ENCODE data around the gene DIP2C. TPM values are rescaled to one million over a fixed set of nuclear protein-coding genes. Genes with fewer than 3 reads are reported as not detected.
"Not testable (repeated sequence)": the region's sequence is repeated elsewhere in the genome, so short reads cannot be mapped to it uniquely, and the experiment has no call there.

Gene DIP2C
- total RNA-seq, 1 experiment from 2014 or later = 11.0 TPM

DNA sequence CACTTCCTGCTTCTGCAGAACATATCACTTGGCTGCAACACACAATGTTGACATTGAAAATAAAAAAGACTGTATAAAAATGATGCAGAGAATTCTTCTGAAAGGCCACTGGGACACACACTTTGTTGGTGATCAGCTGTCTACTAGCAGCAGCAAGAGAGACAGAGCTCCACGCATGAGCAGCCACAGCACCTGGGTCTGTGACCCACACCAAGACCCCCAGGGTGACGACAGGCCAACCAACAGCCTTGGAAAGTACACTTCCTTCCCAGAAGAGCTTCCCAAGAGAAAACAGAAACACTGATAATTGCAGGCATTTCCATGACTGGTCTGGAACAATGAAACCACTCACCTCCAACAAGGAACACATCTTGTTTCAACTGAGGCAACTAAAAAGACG lies 239.0 kb downstream of the DIP2C start:
- no peak for DNase-seq
- intact Hi-C loops (cut with micrococcal nuclease; ENCODE audit: unreplicated experiment) = no loop called here
- Mint-ChIP-seq H3K9me3 (ENCODE audit: low read depth, unreplicated experiment) (no peaks in the 10 kb centered on the region), H3K27ac (ENCODE audit: unreplicated experiment) (no peak overlapping the region), H3K4me3 (ENCODE audit: low read depth, unreplicated experiment) (no peak overlapping the region), H3K4me1 (ENCODE audit: low read depth, unreplicated experiment) (peaks cover 9% of the 10 kb centered on the region), H3K27me3 (ENCODE audit: unreplicated experiment) (no peaks in the 10 kb centered on the region), H3K36me3 (ENCODE audit: insufficient read depth, unreplicated experiment) (no peaks in the 10 kb centered on the region)
- TF ChIP-seq, protein P1, sequence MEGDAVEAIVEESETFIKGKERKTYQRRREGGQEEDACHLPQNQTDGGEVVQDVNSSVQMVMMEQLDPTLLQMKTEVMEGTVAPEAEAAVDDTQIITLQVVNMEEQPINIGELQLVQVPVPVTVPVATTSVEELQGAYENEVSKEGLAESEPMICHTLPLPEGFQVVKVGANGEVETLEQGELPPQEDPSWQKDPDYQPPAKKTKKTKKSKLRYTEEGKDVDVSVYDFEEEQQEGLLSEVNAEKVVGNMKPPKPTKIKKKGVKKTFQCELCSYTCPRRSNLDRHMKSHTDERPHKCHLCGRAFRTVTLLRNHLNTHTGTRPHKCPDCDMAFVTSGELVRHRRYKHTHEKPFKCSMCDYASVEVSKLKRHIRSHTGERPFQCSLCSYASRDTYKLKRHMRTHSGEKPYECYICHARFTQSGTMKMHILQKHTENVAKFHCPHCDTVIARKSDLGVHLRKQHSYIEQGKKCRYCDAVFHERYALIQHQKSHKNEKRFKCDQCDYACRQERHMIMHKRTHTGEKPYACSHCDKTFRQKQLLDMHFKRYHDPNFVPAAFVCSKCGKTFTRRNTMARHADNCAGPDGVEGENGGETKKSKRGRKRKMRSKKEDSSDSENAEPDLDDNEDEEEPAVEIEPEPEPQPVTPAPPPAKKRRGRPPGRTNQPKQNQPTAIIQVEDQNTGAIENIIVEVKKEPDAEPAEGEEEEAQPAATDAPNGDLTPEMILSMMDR (IDR thresholded peaks at IDR 0.05; ENCODE audit: unreplicated experiment) = no peak
- no TSS peak for BruUV-seq (replicated peaks)
- CTCF ChIA-PET = no interaction called here

DNA sequence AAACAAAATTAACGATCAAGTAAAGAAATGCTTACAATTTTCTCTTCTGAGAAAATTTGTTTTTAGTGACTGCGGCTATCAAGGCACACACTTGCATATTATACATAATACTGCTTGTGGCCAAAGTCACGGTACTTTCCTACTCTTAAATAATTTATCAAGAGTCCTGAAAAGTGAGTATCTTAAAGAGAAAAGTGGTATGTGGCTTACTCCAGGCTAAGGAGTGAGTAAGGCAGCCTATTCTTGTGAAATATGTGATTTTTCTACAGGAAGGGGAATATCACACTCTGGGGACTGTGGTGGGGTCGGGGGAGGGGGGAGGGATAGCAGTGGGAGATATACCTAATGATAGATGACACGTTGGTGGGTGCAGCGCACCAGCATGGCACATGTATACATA lies 240.1 kb downstream of the DIP2C start:
- BruUV-seq (replicated peaks); H3K4me3 Mint-ChIP-seq (ENCODE audit: low read depth, unreplicated experiment); H3K4me1 Mint-ChIP-seq (ENCODE audit: low read depth, unreplicated experiment); intact Hi-C loops (cut with micrococcal nuclease; ENCODE audit: unreplicated experiment); H3K9me3 Mint-ChIP-seq (ENCODE audit: low read depth, unreplicated experiment); CTCF ChIA-PET; H3K36me3 Mint-ChIP-seq (ENCODE audit: insufficient read depth, unreplicated experiment); H3K27ac Mint-ChIP-seq (ENCODE audit: unreplicated experiment); H3K27me3 Mint-ChIP-seq (ENCODE audit: unreplicated experiment); DNase-seq: not testable (repeated sequence)

DNA sequence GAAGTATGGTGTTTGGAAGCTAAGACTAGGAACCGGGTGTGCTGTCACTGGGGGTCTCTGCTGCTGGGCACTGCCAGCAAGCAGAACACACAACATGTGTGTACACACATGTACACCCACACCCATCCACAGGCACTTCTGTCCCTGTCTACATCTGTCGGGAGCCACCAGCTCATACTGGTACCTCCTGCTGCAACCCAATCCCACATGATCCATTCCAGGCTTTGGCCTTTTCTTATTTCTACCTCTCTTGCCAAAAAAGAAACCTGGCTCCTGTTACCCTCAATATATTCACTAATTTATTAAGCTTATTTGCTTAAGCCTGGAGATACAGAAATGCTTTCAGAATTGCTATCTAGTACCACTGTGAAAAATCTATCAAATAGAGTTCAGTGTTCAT lies 246.0 kb downstream of the DIP2C start:
- Mint-ChIP-seq H3K27me3 (ENCODE audit: unreplicated experiment) (no peaks in the 10 kb centered on the region), H3K9me3 (ENCODE audit: low read depth, unreplicated experiment) (peaks cover 3% of the 10 kb centered on the region), H3K4me1 (ENCODE audit: low read depth, unreplicated experiment) (no peaks in the 10 kb centered on the region), H3K27ac (ENCODE audit: unreplicated experiment) (no peak overlapping the region), H3K4me3 (ENCODE audit: low read depth, unreplicated experiment) (no peak overlapping the region), H3K36me3 (ENCODE audit: insufficient read depth, unreplicated experiment) (no peaks in the 10 kb centered on the region)
- intact Hi-C loops (cut with micrococcal nuclease; ENCODE audit: unreplicated experiment) = no loop called here
- TF ChIP-seq, protein P1 (IDR thresholded peaks at IDR 0.05; ENCODE audit: unreplicated experiment) = no peak
- no peak for DNase-seq
- CTCF ChIA-PET = no interaction called here
- no TSS peak for BruUV-seq (replicated peaks)

DNA sequence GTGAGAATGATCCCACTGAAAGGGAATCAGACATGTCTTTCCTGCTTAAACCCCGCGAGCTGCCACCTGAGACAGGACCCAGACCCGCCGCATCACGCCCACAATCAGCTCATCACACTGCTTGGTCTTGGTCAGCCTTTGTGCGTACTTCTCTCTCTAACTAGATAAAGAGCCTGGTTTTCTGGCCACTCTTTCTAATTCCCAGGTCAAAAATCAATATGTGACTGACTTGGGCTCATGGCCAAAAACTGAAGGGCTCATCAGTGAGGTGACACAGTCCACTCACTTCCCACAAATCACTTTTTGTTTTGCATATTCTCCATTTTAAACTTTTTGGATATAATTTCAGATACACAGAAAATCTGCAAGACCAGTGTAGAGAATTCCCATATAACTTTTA lies 247.3 kb downstream of the DIP2C start:
- no peak overlapping the region for H3K27ac Mint-ChIP-seq (ENCODE audit: unreplicated experiment)
- no peaks in the 10 kb centered on the region for H3K27me3 Mint-ChIP-seq (ENCODE audit: unreplicated experiment)
- CTCF ChIA-PET = no interaction called here
- H3K9me3 Mint-ChIP-seq (ENCODE audit: low read depth, unreplicated experiment) = peaks cover 5% of the 10 kb centered on the region
- BruUV-seq (replicated peaks) = no TSS peak
- intact Hi-C loops (cut with micrococcal nuclease; ENCODE audit: unreplicated experiment) = no loop called here
- no peaks in the 10 kb centered on the region for H3K36me3 Mint-ChIP-seq (ENCODE audit: insufficient read depth, unreplicated experiment)
- TF ChIP-seq, protein P1 (IDR thresholded peaks at IDR 0.05; ENCODE audit: unreplicated experiment) = no peak
- no peak overlapping the region for H3K4me3 Mint-ChIP-seq (ENCODE audit: low read depth, unreplicated experiment)
- DNase-seq = no peak
- H3K4me1 Mint-ChIP-seq (ENCODE audit: low read depth, unreplicated experiment) = no peaks in the 10 kb centered on the region

DNA sequence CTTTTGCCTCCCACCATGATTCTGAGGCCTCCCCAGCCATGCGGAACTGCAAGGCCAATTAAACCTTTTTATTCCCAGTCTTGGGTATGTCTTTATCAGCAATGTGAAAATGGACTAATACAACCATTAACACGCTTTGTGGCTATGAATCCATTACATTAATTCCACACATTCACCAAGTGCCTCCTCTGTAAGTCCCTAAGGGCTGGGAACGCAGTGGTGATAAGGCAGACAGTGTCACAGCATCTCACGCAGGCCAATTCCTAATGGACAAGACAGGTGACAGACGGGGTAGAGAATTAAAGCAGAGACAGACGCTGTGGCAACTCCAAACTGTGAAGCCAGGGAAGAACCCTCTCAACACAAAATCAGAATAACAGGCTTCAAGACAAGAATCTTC lies 247.8 kb downstream of the DIP2C start:
- H3K27ac Mint-ChIP-seq (ENCODE audit: unreplicated experiment) = no peak overlapping the region
- H3K36me3 Mint-ChIP-seq (ENCODE audit: insufficient read depth, unreplicated experiment) = no peaks in the 10 kb centered on the region
- no peaks in the 10 kb centered on the region for H3K27me3 Mint-ChIP-seq (ENCODE audit: unreplicated experiment)
- DNase-seq = no peak
- H3K4me3 Mint-ChIP-seq (ENCODE audit: low read depth, unreplicated experiment) = no peak overlapping the region
- CTCF ChIA-PET = no interaction called here
- no TSS peak for BruUV-seq (replicated peaks)
- H3K4me1 Mint-ChIP-seq (ENCODE audit: low read depth, unreplicated experiment) = no peaks in the 10 kb centered on the region
- TF ChIP-seq, protein P1 (IDR thresholded peaks at IDR 0.05; ENCODE audit: unreplicated experiment) = no peak
- intact Hi-C loops (cut with micrococcal nuclease; ENCODE audit: unreplicated experiment) = no loop called here
- H3K9me3 Mint-ChIP-seq (ENCODE audit: low read depth, unreplicated experiment) = peaks cover 6% of the 10 kb centered on the region

Measured in Calu3 (cell line).